Suprapubic skin (tissue), 4 donors: ENCODE data around the gene GREM1. TPM values are rescaled to one million over a fixed set of nuclear protein-coding genes. Genes with fewer than 3 reads are reported as not detected.

ENCODE experiments used
- DNase-seq, 2 donors: peaks; one replicate each; pipeline ENCODE4 v3.0.0-alpha.2; 2019; ENCODE audit warnings: low spot score in 2 of 2
- H3K27ac ChIP-seq: fragments of 200-600 bp; sonication (generic); one replicate; pipeline ENCODE4 v1.5.1; 2019
- H3K27me3 ChIP-seq: fragments of 200-600 bp; sonication (generic); one replicate; pipeline ENCODE4 v1.5.1; 2019
- H3K36me3 ChIP-seq: fragments of 200-600 bp; sonication (generic); one replicate; pipeline ENCODE4 v1.5.1; 2019
- H3K4me1 ChIP-seq: fragments of 200-600 bp; sonication (generic); one replicate; pipeline ENCODE4 v1.5.1; 2019
- H3K4me3 ChIP-seq: fragments of 200-600 bp; sonication (generic); one replicate; pipeline ENCODE4 v1.5.1; 2019; ENCODE audit warnings: mild to moderate bottlenecking
- H3K9me3 ChIP-seq: fragments of 200-600 bp; sonication (generic); one replicate; pipeline ENCODE4 v1.5.1; 2019
- EP300 ChIP-seq: sonication (generic); formaldehyde crosslinking; IDR thresholded peaks from one replicate; pipeline ENCODE4 v1.6.1; 2017; ENCODE audit warnings: antibody characterized with exemption
- POLR2A ChIP-seq, 2 donors: fragments of 450-650 bp; IDR thresholded peaks; one replicate each; pipeline ENCODE4 v1.6.1; 2017; ENCODE audit warnings: antibody characterized with exemption in 2 of 2, mild to moderate bottlenecking in 2 of 2, moderate library complexity in 2 of 2
- POLR2AphosphoS5 ChIP-seq, 3 donors: sonication (generic); formaldehyde crosslinking; IDR thresholded peaks; one replicate each; pipeline ENCODE4 v1.6.1; 2017; ENCODE audit warnings: antibody characterized with exemption in 3 of 3
- whole genome bisulfite sequencing: methylation state at CpG from one replicate; pipeline ENCODE4 v1.1.5; 2018; 5-methylcytosine and 5-hydroxymethylcytosine counted together
- total RNA-seq, 4 donors: library from RNA; depleted of rRNA; stranded (reverse); fragments of >200 nt; gene quantifications; one replicate each; pipeline ENCODE4 v1.1.0, GENCODE V29; 2016
- TF ChIP-seq, protein P1 (sequence below), 2 donors: fragments of 200-600 bp in 1 of 2; fragments of 450-650 bp in 1 of 2; sonication (generic) in 1 of 2; IDR thresholded peaks; one replicate each; pipeline ENCODE4 v1.5.1; 2016 to 2019; ENCODE audit warnings: antibody characterized with exemption in 2 of 2, mild to moderate bottlenecking in 1 of 2, moderate library complexity in 1 of 2

The GREM1 gene
- total RNA-seq, 4 donors from 2014 or later, result 0.85 to 3.6 (median 1.6) TPM

GRCh38 chr15:32738666-32739065 is 20.9 kb downstream of the GREM1 start:
- TF ChIP-seq POLR2AphosphoS5 (IDR thresholded peaks at IDR 0.05), result no peak
- TF ChIP-seq POLR2A (IDR thresholded peaks at IDR 0.05), result no peak
- TF ChIP-seq, protein P1, sequence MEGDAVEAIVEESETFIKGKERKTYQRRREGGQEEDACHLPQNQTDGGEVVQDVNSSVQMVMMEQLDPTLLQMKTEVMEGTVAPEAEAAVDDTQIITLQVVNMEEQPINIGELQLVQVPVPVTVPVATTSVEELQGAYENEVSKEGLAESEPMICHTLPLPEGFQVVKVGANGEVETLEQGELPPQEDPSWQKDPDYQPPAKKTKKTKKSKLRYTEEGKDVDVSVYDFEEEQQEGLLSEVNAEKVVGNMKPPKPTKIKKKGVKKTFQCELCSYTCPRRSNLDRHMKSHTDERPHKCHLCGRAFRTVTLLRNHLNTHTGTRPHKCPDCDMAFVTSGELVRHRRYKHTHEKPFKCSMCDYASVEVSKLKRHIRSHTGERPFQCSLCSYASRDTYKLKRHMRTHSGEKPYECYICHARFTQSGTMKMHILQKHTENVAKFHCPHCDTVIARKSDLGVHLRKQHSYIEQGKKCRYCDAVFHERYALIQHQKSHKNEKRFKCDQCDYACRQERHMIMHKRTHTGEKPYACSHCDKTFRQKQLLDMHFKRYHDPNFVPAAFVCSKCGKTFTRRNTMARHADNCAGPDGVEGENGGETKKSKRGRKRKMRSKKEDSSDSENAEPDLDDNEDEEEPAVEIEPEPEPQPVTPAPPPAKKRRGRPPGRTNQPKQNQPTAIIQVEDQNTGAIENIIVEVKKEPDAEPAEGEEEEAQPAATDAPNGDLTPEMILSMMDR (IDR thresholded peaks at IDR 0.05), result no peak
- no peak for TF ChIP-seq EP300
- Histone ChIP-seq H3K4me1 (no peaks in the 10 kb centered on the region), H3K4me3 (no peak overlapping the region), H3K9me3 (no peaks in the 10 kb centered on the region), H3K36me3 (no peaks in the 10 kb centered on the region), H3K27me3 (no peaks in the 10 kb centered on the region), H3K27ac (no peak overlapping the region)
- 86% methylated on average over 1 of the region's 1 CpG for WGBS
- DNase-seq, result no peak

DNA sequence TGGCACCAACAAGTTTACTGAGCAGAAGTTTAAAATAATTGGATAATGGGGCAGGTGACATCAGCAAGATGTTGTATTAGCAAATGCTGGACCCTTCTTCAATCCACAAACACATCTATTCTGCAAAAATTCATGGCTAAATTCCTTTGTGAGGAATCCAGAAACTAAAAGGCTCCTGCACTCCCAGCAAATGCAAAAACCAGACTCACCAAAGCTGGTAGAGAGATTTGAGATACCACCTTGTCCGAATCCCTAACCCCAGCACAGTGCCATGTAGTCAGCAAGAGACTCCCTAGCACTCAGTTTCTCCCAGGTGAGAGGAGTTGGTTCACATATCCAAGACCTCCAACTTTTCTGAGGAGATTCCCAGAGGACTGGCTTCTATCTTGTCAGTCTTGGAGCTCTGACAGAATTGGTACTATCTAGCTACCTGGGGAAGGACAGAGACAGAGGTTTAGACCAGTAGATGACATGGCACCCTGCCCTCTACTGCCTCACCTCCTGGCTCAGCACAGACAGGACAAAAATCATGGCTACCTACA is 21.8 kb downstream of the GREM1 start:
- no peak for TF ChIP-seq POLR2AphosphoS5 (IDR thresholded peaks at IDR 0.05)
- no peak for TF ChIP-seq EP300
- DNase-seq, result no peak
- no peaks in the 10 kb centered on the region for H3K9me3 ChIP-seq
- H3K27ac ChIP-seq, result no peak overlapping the region
- 100% methylated on average over 1 of the region's 1 CpG for WGBS
- H3K4me3 ChIP-seq, result no peak overlapping the region
- H3K27me3 ChIP-seq, result no peaks in the 10 kb centered on the region
- no peaks in the 10 kb centered on the region for H3K4me1 ChIP-seq
- no peaks in the 10 kb centered on the region for H3K36me3 ChIP-seq

DNA sequence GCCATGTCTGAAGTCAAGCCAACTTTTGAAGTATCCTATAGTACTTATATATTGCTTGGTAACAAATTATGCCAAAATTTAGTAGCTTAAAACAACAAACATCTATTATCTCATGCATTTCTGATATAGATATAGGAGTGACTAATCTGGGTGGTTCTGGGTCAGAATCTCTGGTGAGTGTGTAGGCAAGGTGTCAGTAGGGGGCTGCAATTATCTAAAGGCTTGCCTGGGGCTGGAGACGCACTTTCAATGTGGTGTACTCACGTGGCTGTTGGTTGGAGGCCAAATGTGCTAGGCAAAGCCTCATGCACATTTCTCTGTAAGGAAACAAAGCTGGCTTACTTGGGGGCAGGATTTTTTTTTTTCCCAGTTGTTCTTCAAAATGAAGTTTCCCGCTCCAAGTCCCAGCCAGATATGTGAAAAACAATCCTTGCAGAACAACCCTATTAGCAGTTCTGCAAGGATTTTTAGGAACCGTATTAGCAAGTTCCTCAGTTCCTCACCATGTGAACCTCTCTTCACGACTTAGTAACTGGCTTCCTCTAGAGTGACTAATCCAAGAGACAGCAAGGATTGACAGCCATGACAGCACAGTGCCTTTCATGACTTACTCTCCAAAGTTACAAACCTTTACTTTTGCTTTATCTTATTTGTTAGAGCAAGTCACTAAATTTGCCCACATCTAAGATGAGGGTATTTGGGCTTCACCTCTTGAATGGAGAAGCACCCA is 25.8 kb downstream of the GREM1 start:
- no peak for DNase-seq
- Histone ChIP-seq H3K4me3 (no peak overlapping the region), H3K4me1 (no peaks in the 10 kb centered on the region), H3K27ac (no peak overlapping the region), H3K27me3 (no peaks in the 10 kb centered on the region), H3K9me3 (no peaks in the 10 kb centered on the region), H3K36me3 (no peaks in the 10 kb centered on the region)
- TF ChIP-seq POLR2A (IDR thresholded peaks at IDR 0.05) (no peak), POLR2AphosphoS5 (IDR thresholded peaks at IDR 0.05) (no peak), EP300 (no peak)
- TF ChIP-seq, protein P1 (IDR thresholded peaks at IDR 0.05), result no peak
- WGBS, result 47% methylated on average over 4 of the region's 5 CpGs

DNA sequence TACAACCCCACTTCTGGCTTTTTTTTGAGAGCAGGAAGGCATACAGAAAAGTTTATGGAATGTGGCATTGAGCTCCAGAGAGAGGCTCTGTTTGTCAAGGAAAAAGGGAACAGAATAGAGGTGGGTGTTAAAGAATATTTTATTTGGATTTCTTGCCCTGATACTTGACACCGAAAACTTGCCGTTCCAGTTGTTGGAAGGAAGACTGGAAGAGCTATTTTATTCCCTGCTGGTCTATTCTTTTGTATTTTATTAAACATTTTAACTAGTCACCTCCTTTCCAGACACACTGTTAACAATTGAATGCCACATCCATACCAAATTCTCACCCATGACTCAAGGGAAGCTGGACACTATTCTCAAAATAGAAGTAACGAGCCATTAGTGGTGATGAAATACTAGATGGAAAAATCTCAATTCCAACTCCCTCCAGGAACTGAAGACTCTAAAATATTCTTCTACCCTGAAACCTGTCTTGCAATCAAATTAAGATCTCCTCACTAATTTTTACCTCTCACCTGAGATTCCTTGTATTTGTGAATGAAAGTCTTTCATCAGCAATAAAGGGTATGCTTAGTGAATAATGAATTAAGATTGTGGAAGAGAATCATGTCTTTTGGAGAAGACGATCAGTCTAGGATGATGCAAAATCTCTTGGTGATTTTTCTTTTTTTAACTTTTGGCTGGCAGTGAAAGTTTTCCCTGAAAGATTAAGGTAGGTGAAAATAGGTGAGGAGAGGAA is 28.5 kb downstream of the GREM1 start:
- Histone ChIP-seq H3K4me1 (no peaks in the 10 kb centered on the region), H3K27me3 (no peaks in the 10 kb centered on the region), H3K9me3 (no peaks in the 10 kb centered on the region), H3K27ac (no peak overlapping the region), H3K4me3 (no peak overlapping the region), H3K36me3 (no peaks in the 10 kb centered on the region)
- TF ChIP-seq POLR2AphosphoS5 (IDR thresholded peaks at IDR 0.05), result no peak
- no peak for TF ChIP-seq POLR2A (IDR thresholded peaks at IDR 0.05)
- TF ChIP-seq, protein P1 (IDR thresholded peaks at IDR 0.05), result no peak
- TF ChIP-seq EP300, result no peak
- WGBS, result 73% methylated on average over 4 of the region's 4 CpGs
- DNase-seq, result no peak

GRCh38 chr15:32747921-32748342 is 30.1 kb downstream of the GREM1 start:
- 69% methylated on average over 4 of the region's 4 CpGs for WGBS
- Histone ChIP-seq H3K27me3 (no peaks in the 10 kb centered on the region), H3K4me3 (no peak overlapping the region), H3K4me1 (no peaks in the 10 kb centered on the region), H3K36me3 (no peaks in the 10 kb centered on the region), H3K27ac (no peak overlapping the region), H3K9me3 (no peaks in the 10 kb centered on the region)
- no peak for DNase-seq
- TF ChIP-seq, protein P1 (IDR thresholded peaks at IDR 0.05), result no peak
- TF ChIP-seq POLR2AphosphoS5 (IDR thresholded peaks at IDR 0.05) (no peak), EP300 (no peak), POLR2A (IDR thresholded peaks at IDR 0.05) (no peak)
